ENCODE results near the gene MFSD1. TPM values are rescaled to one million over a fixed set of nuclear protein-coding genes. Genes with fewer than 3 reads are reported as not detected.
"Not testable (repeated sequence)": the region's sequence is repeated elsewhere in the genome, so short reads cannot be mapped to it uniquely, and the experiment has no call there.

MFSD1 gene
- total RNA-seq, 2 experiments from 2014 or later, result 26.0 to 27.3 TPM

GRCh38 chr3:158789592-158789991, 12.3 kb upstream of the MFSD1 start:
- DNase-seq (ENCODE audit: low spot score), result peak; percentile 13
- Histone ChIP-seq H3K9me2 (ENCODE audit: insufficient read depth, low read length) (no peaks in the 10 kb centered on the region), H2AFZ (ENCODE audit: low read length) (no peak overlapping the region), H3K79me2 (ENCODE audit: insufficient read depth, low read depth, low read length) (no peaks in the 10 kb centered on the region), H3K4me2 (ENCODE audit: low read length) (no peak overlapping the region), H3K4me1 (ENCODE audit: insufficient read depth, low read length, poor library complexity, severe bottlenecking) (no peaks in the 10 kb centered on the region), H4K20me1 (ENCODE audit: insufficient read depth, low read length) (no peaks in the 10 kb centered on the region), H3K36me3 (ENCODE audit: insufficient read depth, low read length) (no peaks in the 10 kb centered on the region), H3K9me3 (ENCODE audit: low read length) (no peaks in the 10 kb centered on the region), H3K4me3 (ENCODE audit: low read depth, low read length, poor library complexity, severe bottlenecking) (no peak overlapping the region), H3K27ac (ENCODE audit: low read depth, low read length, poor library complexity, severe bottlenecking) (no peak overlapping the region)
- POLR2A ChIA-PET, result interaction anchor here (0.7 to 1.2 kb wide), 6 partner anchors 37 to 347 kb away, joined by 3 to 4 read pairs (median 3); partner anchors contain the start of gene GFM1
- no TSS peak for BruUV-seq (replicated peaks)
- intact Hi-C loops (cut with micrococcal nuclease; ENCODE audit: unreplicated experiment), result no loop called here
- TF ChIP-seq CTCF (conservative IDR thresholded peaks at IDR 0.05; ENCODE audit: low read length) (peak; percentile 55), EZH2phosphoT487 (IDR thresholded peaks at IDR 0.05; ENCODE audit: borderline replicate concordance, low read depth, low read length) (no peak)
- CTCF ChIA-PET (ENCODE audit: unreplicated experiment), result interaction anchor here (1.4 kb wide), 1 partner anchor 62 kb away, joined by 7 read pairs; no protein-coding TSS in a partner anchor

- no peaks in the 10 kb centered on the region for H3K9me2 ChIP-seq (ENCODE audit: insufficient read depth, low read length)
- no peaks in the 10 kb centered on the region for H3K79me2 ChIP-seq (ENCODE audit: insufficient read depth, low read depth, low read length)
- H3K4me2 ChIP-seq (ENCODE audit: low read length), result peak overlapping the region; percentile 33
- H3K9me3 ChIP-seq (ENCODE audit: low read length), result no peaks in the 10 kb centered on the region
- no peak overlapping the region for H3K27ac ChIP-seq (ENCODE audit: low read depth, low read length, poor library complexity, severe bottlenecking)
- intact Hi-C loops (cut with micrococcal nuclease; ENCODE audit: unreplicated experiment), result loop anchor here (1.0 to 5.0 kb wide), 3 partner anchors 64 to 132 kb away; partner anchors contain the start of gene LXN
- H2AFZ ChIP-seq (ENCODE audit: low read length), result peak overlapping the region; percentile 94
- CTCF ChIA-PET (ENCODE audit: unreplicated experiment), result no interaction called here
- peak; percentile 78 for DNase-seq (ENCODE audit: low spot score)
- POLR2A ChIA-PET, result interaction anchor here (0.9 kb wide), 1 partner anchor 65 kb away, joined by 3 read pairs; no protein-coding TSS in a partner anchor
- H3K36me3 ChIP-seq (ENCODE audit: insufficient read depth, low read length), result no peaks in the 10 kb centered on the region
- no peaks in the 10 kb centered on the region for H3K4me1 ChIP-seq (ENCODE audit: insufficient read depth, low read length, poor library complexity, severe bottlenecking)
- H4K20me1 ChIP-seq (ENCODE audit: insufficient read depth, low read length), result no peaks in the 10 kb centered on the region
- no TSS peak for BruUV-seq (replicated peaks)
- H3K4me3 ChIP-seq (ENCODE audit: low read depth, low read length, poor library complexity, severe bottlenecking), result peak overlapping the region; percentile 15
- TF ChIP-seq CTCF (conservative IDR thresholded peaks at IDR 0.05; ENCODE audit: low read length) (peak; percentile 94), EZH2phosphoT487 (IDR thresholded peaks at IDR 0.05; ENCODE audit: borderline replicate concordance, low read depth, low read length) (no peak)
These were observed 10.8 kb upstream of the MFSD1 start for GRCh38 chr3:158790901-158791589.

- H3K9me3 ChIP-seq (ENCODE audit: low read length); DNase-seq (ENCODE audit: low spot score); H4K20me1 ChIP-seq (ENCODE audit: insufficient read depth, low read length); CTCF ChIA-PET (ENCODE audit: unreplicated experiment); H3K27ac ChIP-seq (ENCODE audit: low read depth, low read length, poor library complexity, severe bottlenecking); BruUV-seq (replicated peaks); H3K4me3 ChIP-seq (ENCODE audit: low read depth, low read length, poor library complexity, severe bottlenecking); H3K9me2 ChIP-seq (ENCODE audit: insufficient read depth, low read length); H3K36me3 ChIP-seq (ENCODE audit: insufficient read depth, low read length); H3K79me2 ChIP-seq (ENCODE audit: insufficient read depth, low read depth, low read length); H3K4me1 ChIP-seq (ENCODE audit: insufficient read depth, low read length, poor library complexity, severe bottlenecking): not testable (repeated sequence)
- intact Hi-C loops (cut with micrococcal nuclease; ENCODE audit: unreplicated experiment), result loop anchor here (1.0 to 5.0 kb wide), 3 partner anchors 64 to 132 kb away; partner anchors contain the start of gene LXN
- POLR2A ChIA-PET, result interaction anchor here (0.9 kb wide), 1 partner anchor 65 kb away, joined by 3 read pairs; no protein-coding TSS in a partner anchor
- Histone ChIP-seq H3K4me2 (ENCODE audit: low read length) (0 out of 2 replicates have a peak overlapping the region, but pooled peaks have one; percentile 33), H2AFZ (ENCODE audit: low read length) (peak overlapping the region; percentile 94; the same call in 1 of the 2 replicates)
These were observed 10.3 kb upstream of the MFSD1 start for GRCh38 chr3:158791590-158791920.
